Measurements from ENCODE around the gene RHOB. TPM values are rescaled to one million over a fixed set of nuclear protein-coding genes. Genes with fewer than 3 reads are reported as not detected.

The RHOB gene
- total and polyA plus RNA-seq, 2 of the 13 experiments (the other 11 are each of a cell fraction or from before 2014, with no cell fraction given): 192 to 268 TPM

DNA sequence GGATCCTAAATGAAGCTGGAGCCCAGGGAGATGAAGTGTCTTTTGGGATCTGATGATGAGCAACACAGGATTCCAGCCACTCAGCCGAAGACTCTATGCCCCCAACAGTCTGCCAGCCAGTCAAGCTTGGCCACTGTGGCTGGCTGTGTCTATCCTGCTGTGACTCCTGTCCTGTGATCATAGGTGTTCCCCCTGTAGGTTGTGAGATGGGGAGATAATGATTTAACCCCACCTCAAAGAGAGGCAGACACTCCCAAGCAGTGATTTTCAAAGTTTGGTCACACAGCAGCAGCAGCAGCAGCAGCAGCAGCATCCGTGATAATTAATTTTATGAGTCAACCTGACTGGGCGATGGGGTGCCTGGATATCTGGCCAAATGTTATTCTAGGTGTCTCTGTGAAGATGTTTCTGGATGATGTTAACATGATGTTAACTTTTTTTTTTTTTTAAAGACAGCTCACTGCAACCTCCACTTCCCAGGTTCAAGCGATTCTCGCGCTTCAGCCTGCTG, 21.4 kb upstream of the RHOB start:
- Histone ChIP-seq H3K27ac (ENCODE audit: extremely low read length, insufficient read depth, low read length) (no peak overlapping the region), H3K79me2 (ENCODE audit: insufficient read depth, low read length) (no peaks in the 10 kb centered on the region), H3K4me2 (ENCODE audit: low read depth, low read length) (no peak overlapping the region), H3K4me1 (ENCODE audit: insufficient read depth, low read length) (peaks cover 65% of the 10 kb centered on the region), H3K9me3 (ENCODE audit: low read length) (no peaks in the 10 kb centered on the region), H3K9ac (ENCODE audit: insufficient read depth, low read depth, low read length) (no peak overlapping the region), H3K4me3 (replicated peaks in 1 of 3; ENCODE audit: insufficient read depth in 1 of 3, low read depth in 2 of 3, low read length in 3 of 3) (no peak overlapping the region; a peak in 1 of 6 replicates), H3K36me3 (replicated peaks in 1 of 2; ENCODE audit: control insufficient read depth in 1 of 2, insufficient read depth in 2 of 2, low read length in 2 of 2) (no peaks in the 10 kb centered on the region), H2AFZ (ENCODE audit: low read length) (no peak overlapping the region), H4K20me1 (ENCODE audit: insufficient read depth, low read length) (no peaks in the 10 kb centered on the region), H3K27me3 (ENCODE audit: control insufficient read depth in 1 of 2, insufficient read depth in 2 of 2, low read length in 2 of 2) (peaks cover 1 to 57% of the 10 kb centered on the region in 2 experiments)
- CTCF ChIA-PET (ENCODE audit: low intra/inter-chr PET ratio, low total read pairs): no interaction called here
- POLR2A ChIA-PET: interaction anchor here (0.9 to 8.6 kb wide), 3 partner anchors 13 to 21 kb away, joined by 3 to 95 read pairs (median 34); partner anchors contain the start of gene RHOB
- 70% methylated on average over 6 of the region's 6 CpGs for WGBS (ENCODE audit: low lambda C conversion rate)
- no peak for FAIRE-seq
- in situ Hi-C loops (cut with HindIII; ENCODE audit: extremely low pct_ligation_motif_present, low pct_unique_long_range_greater_than_20kb): no loop called here
- DNase-seq (ENCODE audit: low spot score): no peak
- BruUV-seq (replicated peaks): no TSS peak
- intact Hi-C loops (cut with micrococcal nuclease; ENCODE audit: unreplicated experiment): no loop called here
- TF ChIP-seq ZNF761 (CRISPR knock-in tag; conservative IDR thresholded peaks at IDR 0.05): no peak
- TF ChIP-seq REXO4 (CRISPR knock-in tag; IDR thresholded peaks at IDR 0.05; ENCODE audit: borderline replicate concordance): no peak
- TF ChIP-seq KLF16 (CRISPR knock-in tag; IDR thresholded peaks at IDR 0.05): no peak
- no peak for TF ChIP-seq ZNF446 (CRISPR knock-in tag; IDR thresholded peaks at IDR 0.05)
- no peak for TF ChIP-seq CEBPB (IDR thresholded peaks at IDR 0.05; ENCODE audit: borderline replicate concordance, low read depth, low read length)
- TF ChIP-seq, protein P1, sequence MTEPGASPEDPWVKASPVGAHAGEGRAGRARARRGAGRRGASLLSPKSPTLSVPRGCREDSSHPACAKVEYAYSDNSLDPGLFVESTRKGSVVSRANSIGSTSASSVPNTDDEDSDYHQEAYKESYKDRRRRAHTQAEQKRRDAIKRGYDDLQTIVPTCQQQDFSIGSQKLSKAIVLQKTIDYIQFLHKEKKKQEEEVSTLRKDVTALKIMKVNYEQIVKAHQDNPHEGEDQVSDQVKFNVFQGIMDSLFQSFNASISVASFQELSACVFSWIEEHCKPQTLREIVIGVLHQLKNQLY (CRISPR knock-in tag; IDR thresholded peaks at IDR 0.05): no peak
- no peak for TF ChIP-seq CENPT (CRISPR knock-in tag; IDR thresholded peaks at IDR 0.05; ENCODE audit: low read depth)
- TF ChIP-seq KAT7 (CRISPR knock-in tag; IDR thresholded peaks at IDR 0.05; ENCODE audit: borderline replicate concordance): no peak
- no peak for TF ChIP-seq ZNF264 (CRISPR knock-in tag; IDR thresholded peaks at IDR 0.05)
- TF ChIP-seq ZMYM4 (CRISPR knock-in tag; IDR thresholded peaks at IDR 0.05): no peak
- no peak for TF ChIP-seq ZXDC (CRISPR knock-in tag; IDR thresholded peaks at IDR 0.05)
- no peak for TF ChIP-seq JUND (CRISPR knock-in tag; IDR thresholded peaks at IDR 0.05)
- TF ChIP-seq THAP7 (CRISPR knock-in tag; IDR thresholded peaks at IDR 0.05): no peak
- TF ChIP-seq CHD2 (IDR thresholded peaks at IDR 0.05; ENCODE audit: low read depth, low read length): no peak
- TF ChIP-seq MXI1 (IDR thresholded peaks at IDR 0.05; ENCODE audit: borderline replicate concordance, low read depth, low read length): no peak
- TF ChIP-seq, protein P2, sequence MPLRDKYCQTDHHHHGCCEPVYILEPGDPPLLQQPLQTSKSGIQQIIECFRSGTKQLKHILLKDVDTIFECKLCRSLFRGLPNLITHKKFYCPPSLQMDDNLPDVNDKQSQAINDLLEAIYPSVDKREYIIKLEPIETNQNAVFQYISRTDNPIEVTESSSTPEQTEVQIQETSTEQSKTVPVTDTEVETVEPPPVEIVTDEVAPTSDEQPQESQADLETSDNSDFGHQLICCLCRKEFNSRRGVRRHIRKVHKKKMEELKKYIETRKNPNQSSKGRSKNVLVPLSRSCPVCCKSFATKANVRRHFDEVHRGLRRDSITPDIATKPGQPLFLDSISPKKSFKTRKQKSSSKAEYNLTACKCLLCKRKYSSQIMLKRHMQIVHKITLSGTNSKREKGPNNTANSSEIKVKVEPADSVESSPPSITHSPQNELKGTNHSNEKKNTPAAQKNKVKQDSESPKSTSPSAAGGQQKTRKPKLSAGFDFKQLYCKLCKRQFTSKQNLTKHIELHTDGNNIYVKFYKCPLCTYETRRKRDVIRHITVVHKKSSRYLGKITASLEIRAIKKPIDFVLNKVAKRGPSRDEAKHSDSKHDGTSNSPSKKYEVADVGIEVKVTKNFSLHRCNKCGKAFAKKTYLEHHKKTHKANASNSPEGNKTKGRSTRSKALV (CRISPR knock-in tag; IDR thresholded peaks at IDR 0.05): no peak
- no peak for TF ChIP-seq ZSCAN9 (CRISPR knock-in tag; IDR thresholded peaks at IDR 0.05; ENCODE audit: borderline replicate concordance)
- ATAC-seq: no peak
